DND-41 (cell line): ENCODE data around the gene SERPINB6.

Source experiments
- ATAC-seq: fragments of 200-7000 bp; cut with Tn5 transposase; 3 replicates; pipeline ENCODE4 v1.9.1; 2021; ENCODE audit warnings: low read depth; ENCODE audit not compliant: insufficient read depth
- DNase-seq: peaks from one replicate; pipeline ENCODE4 v3.0.0-alpha.2; 2020
- H2AFZ ChIP-seq: 2 replicates; pipeline ENCODE4 v1.6.0; 2012; ENCODE audit warnings: low read depth, low read length
- H3K27ac ChIP-seq: 2 replicates; pipeline ENCODE4 v1.5.1; 2012; ENCODE audit warnings: low read length, inconsistent platforms
- H3K27me3 ChIP-seq: fragments of 200-600 bp; sonication (generic); 2 replicates; pipeline ENCODE4 v1.6.0; 2012; ENCODE audit warnings: low read length, mild to moderate bottlenecking, inconsistent platforms; ENCODE audit not compliant: insufficient read depth, poor library complexity
- H3K36me3 ChIP-seq: 2 replicates; pipeline ENCODE4 v1.5.1; 2012; ENCODE audit warnings: low read length, inconsistent platforms; ENCODE audit not compliant: insufficient read depth
- H3K4me1 ChIP-seq: 2 replicates; pipeline ENCODE4 v1.5.1; 2012; ENCODE audit warnings: mild to moderate bottlenecking, low read length; ENCODE audit not compliant: insufficient read depth
- H3K4me2 ChIP-seq: 2 replicates; pipeline ENCODE4 v1.6.0; 2012; ENCODE audit warnings: mild to moderate bottlenecking, moderate library complexity, low read length, inconsistent platforms; ENCODE audit not compliant: insufficient read depth
- H3K4me3 ChIP-seq, 2 experiments: fragments of 200-600 bp in 1 of 2; shearing (Covaris generic) in 1 of 2; 2 replicates each; pipeline ENCODE4 v1.5.1; 2012 to 2016; ENCODE audit warnings: inconsistent platforms in 2 of 2, low read length in 2 of 2, mild to moderate bottlenecking in 2 of 2, low read depth in 1 of 2, moderate library complexity in 1 of 2
- H3K79me2 ChIP-seq: 2 replicates; pipeline ENCODE4 v1.6.0; 2012; ENCODE audit warnings: low read length, inconsistent platforms; ENCODE audit not compliant: insufficient read depth
- H3K9ac ChIP-seq: 2 replicates; pipeline ENCODE4 v1.6.0; 2012; ENCODE audit warnings: low read depth, mild to moderate bottlenecking, inconsistent platforms, low read length, moderate library complexity
- H3K9me3 ChIP-seq: 2 replicates; pipeline ENCODE4 v1.5.1; 2012; ENCODE audit warnings: low read length, moderate library complexity, mild to moderate bottlenecking, inconsistent platforms; ENCODE audit not compliant: insufficient read depth, severe bottlenecking
- H4K20me1 ChIP-seq: 2 replicates; pipeline ENCODE4 v1.6.0; 2012; ENCODE audit warnings: low read length; ENCODE audit not compliant: insufficient read depth
- CTCF ChIP-seq: IDR thresholded peaks from 2 replicates; pipeline ENCODE4 v1.5.1; 2012; ENCODE audit warnings: borderline replicate concordance, low read length, moderate library complexity, mild to moderate bottlenecking; ENCODE audit not compliant: poor library complexity, severe bottlenecking; ENCODE audit errors: extremely low read depth
- EZH2 ChIP-seq: IDR thresholded peaks from 3 replicates; pipeline ENCODE4 v1.6.1; 2012; ENCODE audit warnings: borderline replicate concordance, low read depth, mild to moderate bottlenecking, moderate library complexity, low read length, inconsistent platforms; ENCODE audit not compliant: severe bottlenecking

The SERPINB6 gene

GRCh38 chr6:2920671-2921112 is 50.7 kb downstream of the SERPINB6 start:
- DNase-seq (no peak), ATAC-seq (no peak)
- no peak overlapping the region for H2AFZ ChIP-seq
- no peak overlapping the region for H3K4me3 ChIP-seq
- H3K4me1 ChIP-seq = peaks cover 5% of the 10 kb centered on the region; the same call in 1 of the 2 replicates
- no peaks in the 10 kb centered on the region for H3K36me3 ChIP-seq
- H3K27ac ChIP-seq = no peak overlapping the region
- no peak overlapping the region for H3K4me2 ChIP-seq
- no peak overlapping the region for H3K9ac ChIP-seq
- no peaks in the 10 kb centered on the region for H3K9me3 ChIP-seq
- H3K79me2 ChIP-seq = no peaks in the 10 kb centered on the region
- no peaks in the 10 kb centered on the region for H4K20me1 ChIP-seq
- TF ChIP-seq CTCF (no peak), EZH2 (no peak)
- H3K27me3 ChIP-seq = no peaks in the 10 kb centered on the region

- Histone ChIP-seq H3K36me3 (no peaks in the 10 kb centered on the region), H3K9me3 (no peaks in the 10 kb centered on the region), H3K4me1 (peaks cover 5% of the 10 kb centered on the region; the same call in 1 of the 2 replicates), H3K79me2 (no peaks in the 10 kb centered on the region), H3K27me3 (no peaks in the 10 kb centered on the region), H3K4me2 (no peak overlapping the region), H3K9ac (no peak overlapping the region), H2AFZ (no peak overlapping the region), H4K20me1 (no peaks in the 10 kb centered on the region), H3K27ac (no peak overlapping the region), H3K4me3 (no peak overlapping the region)
- no peak for TF ChIP-seq EZH2
- no peak for TF ChIP-seq CTCF
- ATAC-seq (no peak), DNase-seq (no peak)
Measured at GRCh38 chr6:2919886-2920285, 51.5 kb downstream of the SERPINB6 start.

- ATAC-seq = no peak
- Histone ChIP-seq H3K9ac (no peak overlapping the region), H3K27ac (no peak overlapping the region), H3K4me1 (peaks cover 5% of the 10 kb centered on the region; the same call in 1 of the 2 replicates), H3K9me3 (no peaks in the 10 kb centered on the region), H3K4me3 (no peak overlapping the region), H3K4me2 (no peak overlapping the region), H3K79me2 (no peaks in the 10 kb centered on the region), H2AFZ (no peak overlapping the region), H4K20me1 (no peaks in the 10 kb centered on the region), H3K36me3 (no peaks in the 10 kb centered on the region), H3K27me3 (no peaks in the 10 kb centered on the region)
- no peak for DNase-seq
- TF ChIP-seq EZH2 (no peak), CTCF (no peak)
Measured at GRCh38 chr6:2919401-2919800, 52.0 kb downstream of the SERPINB6 start.

- H3K4me1 ChIP-seq = peaks cover 5% of the 10 kb centered on the region; the same call in 1 of the 2 replicates
- DNase-seq = peak; percentile 24
- peak; percentile 66 for ATAC-seq
- TF ChIP-seq EZH2 (no peak), CTCF (no peak)
- H4K20me1 ChIP-seq = no peaks in the 10 kb centered on the region
- H3K27ac ChIP-seq = no peak overlapping the region
- H2AFZ ChIP-seq = no peak overlapping the region
- H3K4me3 ChIP-seq = no peak overlapping the region
- H3K79me2 ChIP-seq = no peaks in the 10 kb centered on the region
- H3K4me2 ChIP-seq = no peak overlapping the region
- no peaks in the 10 kb centered on the region for H3K36me3 ChIP-seq
- H3K9ac ChIP-seq = no peak overlapping the region
- no peaks in the 10 kb centered on the region for H3K9me3 ChIP-seq
- H3K27me3 ChIP-seq = no peaks in the 10 kb centered on the region
Measured at GRCh38 chr6:2918936-2919335, 52.4 kb downstream of the SERPINB6 start.
